AG09309 (cell line): ENCODE results near the gene LARGE2.

Source experiments
- DNase-seq: peaks from one replicate; pipeline ENCODE4 v3.0.0-alpha.2; 2010; ENCODE audit warnings: low read depth
- H3K4me3 ChIP-seq: 2 replicates; pipeline ENCODE4 v1.5.1; 2011; ENCODE audit warnings: mild to moderate bottlenecking, low read depth, low read length, moderate library complexity; ENCODE audit not compliant: control insufficient read depth
- TF ChIP-seq, protein P1 (sequence below): IDR thresholded peaks from 2 replicates; pipeline ENCODE4 v1.5.1; 2011; ENCODE audit warnings: mild to moderate bottlenecking, low read depth, low read length, inconsistent platforms; ENCODE audit not compliant: insufficient read depth, control insufficient read depth; ENCODE audit errors: missing control alignments

LARGE2 gene

DNA sequence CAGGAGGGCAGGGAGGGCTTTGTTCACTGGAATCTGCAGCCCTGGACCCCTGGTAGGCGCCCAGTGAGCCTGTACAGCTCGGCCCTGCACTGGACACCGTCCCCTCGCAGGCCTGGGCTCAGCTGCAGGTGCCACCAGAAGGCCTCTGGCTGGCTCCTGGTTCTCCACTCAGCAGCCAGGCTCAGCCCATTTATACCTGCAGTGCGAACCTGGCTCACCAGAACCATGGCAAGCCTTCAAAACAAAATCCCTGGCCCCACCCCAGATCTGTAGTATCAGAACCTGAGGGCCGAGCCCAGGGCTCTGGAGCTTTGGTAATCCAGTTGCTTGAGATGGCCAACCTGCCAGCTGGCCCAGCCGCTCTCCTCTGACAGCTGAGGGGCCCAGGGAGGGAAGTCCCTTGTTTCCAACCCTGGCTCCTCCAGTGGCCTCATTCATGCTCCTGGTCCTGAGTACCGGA, 14.5 kb upstream of the LARGE2 start:
- DNase-seq = no peak

DNA sequence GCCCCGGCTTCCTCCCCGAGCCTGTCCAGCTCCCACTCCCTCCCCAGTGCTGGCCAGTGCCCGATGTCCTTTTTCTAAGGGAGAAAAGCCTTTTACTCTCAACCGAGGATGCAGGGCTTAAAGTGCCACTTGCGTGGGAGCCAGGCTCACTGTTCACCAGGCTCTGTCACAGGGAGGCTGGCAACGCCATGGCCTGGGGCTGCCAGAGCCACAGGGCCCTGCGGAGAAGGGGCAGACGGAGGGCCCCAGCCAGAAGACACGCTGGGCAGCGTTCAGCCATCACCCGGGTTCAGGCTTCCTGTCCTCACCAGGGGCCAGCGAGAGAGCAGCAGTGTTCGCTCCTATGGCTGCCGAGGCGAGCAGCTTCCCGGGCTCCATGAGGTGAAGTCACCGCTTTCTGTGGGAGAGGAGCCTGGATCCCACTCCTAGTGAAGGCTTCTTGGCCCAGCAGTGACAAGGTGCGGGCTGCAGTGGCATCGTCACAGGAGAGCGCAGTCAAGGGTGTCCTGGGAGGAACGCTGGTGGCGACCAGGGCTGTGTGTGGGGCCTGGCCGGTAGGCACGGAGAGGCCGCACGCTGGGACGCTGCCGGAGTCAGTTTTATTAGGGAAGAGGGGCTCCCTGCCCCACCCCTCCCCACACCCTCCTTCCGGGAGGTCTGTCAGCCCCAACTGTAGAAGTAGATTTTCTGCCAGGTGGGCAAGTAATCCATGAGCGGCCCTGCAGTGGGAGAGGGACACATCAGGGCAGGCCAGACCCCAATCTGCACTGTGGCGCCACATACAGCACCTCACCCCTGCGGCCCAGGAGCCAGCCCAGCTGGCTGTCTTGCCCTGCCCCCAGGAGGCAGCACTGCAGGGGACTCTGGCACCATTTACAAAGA, 12.6 kb upstream of the LARGE2 start:
- DNase-seq = no peak
- TF ChIP-seq, protein P1, sequence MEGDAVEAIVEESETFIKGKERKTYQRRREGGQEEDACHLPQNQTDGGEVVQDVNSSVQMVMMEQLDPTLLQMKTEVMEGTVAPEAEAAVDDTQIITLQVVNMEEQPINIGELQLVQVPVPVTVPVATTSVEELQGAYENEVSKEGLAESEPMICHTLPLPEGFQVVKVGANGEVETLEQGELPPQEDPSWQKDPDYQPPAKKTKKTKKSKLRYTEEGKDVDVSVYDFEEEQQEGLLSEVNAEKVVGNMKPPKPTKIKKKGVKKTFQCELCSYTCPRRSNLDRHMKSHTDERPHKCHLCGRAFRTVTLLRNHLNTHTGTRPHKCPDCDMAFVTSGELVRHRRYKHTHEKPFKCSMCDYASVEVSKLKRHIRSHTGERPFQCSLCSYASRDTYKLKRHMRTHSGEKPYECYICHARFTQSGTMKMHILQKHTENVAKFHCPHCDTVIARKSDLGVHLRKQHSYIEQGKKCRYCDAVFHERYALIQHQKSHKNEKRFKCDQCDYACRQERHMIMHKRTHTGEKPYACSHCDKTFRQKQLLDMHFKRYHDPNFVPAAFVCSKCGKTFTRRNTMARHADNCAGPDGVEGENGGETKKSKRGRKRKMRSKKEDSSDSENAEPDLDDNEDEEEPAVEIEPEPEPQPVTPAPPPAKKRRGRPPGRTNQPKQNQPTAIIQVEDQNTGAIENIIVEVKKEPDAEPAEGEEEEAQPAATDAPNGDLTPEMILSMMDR = no peak

More for the DNA sequence above, 14.5 kb upstream of the LARGE2 start:
- TF ChIP-seq, protein P1 = no peak
- H3K4me3 ChIP-seq = no peak overlapping the region

DNA sequence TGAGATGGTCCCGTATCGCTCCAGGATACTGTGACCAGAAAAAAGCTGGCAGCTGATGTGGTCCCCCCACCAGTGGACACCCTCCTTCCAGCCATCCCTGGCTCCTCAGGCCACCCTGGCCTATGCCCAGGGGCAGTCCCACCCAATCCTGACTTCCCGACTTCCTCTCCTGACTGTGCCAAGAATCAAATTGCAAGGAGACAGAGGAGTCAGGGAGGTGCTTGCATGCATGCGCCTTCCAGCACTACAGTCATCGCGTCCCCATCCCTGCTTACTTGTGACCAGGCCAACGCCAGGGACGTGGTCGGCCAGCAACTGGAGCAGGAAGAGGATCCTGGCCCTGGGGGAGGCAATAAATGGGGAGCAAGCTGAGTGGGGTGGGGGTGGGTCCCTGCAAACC, 11.8 kb upstream of the LARGE2 start:
- DNase-seq = no peak
- no peak overlapping the region for H3K4me3 ChIP-seq
- TF ChIP-seq, protein P1 = no peak

More for the DNA sequence above, 12.6 kb upstream of the LARGE2 start:
- H3K4me3 ChIP-seq = no peak overlapping the region

DNA sequence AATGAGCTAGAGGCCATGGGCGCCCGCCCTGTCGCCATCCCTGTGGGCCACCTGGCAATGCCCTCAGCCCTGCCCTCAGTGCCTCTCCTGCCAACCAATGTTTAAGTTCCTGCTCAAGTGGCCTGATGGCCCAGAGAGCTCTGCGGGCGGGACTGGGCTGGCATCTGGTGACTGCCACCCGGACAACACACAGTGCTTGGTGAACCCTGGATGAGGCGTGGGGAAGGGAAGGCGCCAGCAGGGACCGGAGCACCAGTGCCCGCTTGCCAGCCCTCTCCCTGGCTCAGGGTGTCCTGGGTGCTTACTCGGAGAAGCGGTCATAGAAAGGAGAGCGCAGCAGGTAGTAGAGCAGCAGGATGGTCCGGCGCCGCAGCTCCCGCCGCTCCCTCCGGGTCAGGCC, 8.9 kb upstream of the LARGE2 start:
- TF ChIP-seq, protein P1 = no peak
- no peak overlapping the region for H3K4me3 ChIP-seq
- DNase-seq = no peak

DNA sequence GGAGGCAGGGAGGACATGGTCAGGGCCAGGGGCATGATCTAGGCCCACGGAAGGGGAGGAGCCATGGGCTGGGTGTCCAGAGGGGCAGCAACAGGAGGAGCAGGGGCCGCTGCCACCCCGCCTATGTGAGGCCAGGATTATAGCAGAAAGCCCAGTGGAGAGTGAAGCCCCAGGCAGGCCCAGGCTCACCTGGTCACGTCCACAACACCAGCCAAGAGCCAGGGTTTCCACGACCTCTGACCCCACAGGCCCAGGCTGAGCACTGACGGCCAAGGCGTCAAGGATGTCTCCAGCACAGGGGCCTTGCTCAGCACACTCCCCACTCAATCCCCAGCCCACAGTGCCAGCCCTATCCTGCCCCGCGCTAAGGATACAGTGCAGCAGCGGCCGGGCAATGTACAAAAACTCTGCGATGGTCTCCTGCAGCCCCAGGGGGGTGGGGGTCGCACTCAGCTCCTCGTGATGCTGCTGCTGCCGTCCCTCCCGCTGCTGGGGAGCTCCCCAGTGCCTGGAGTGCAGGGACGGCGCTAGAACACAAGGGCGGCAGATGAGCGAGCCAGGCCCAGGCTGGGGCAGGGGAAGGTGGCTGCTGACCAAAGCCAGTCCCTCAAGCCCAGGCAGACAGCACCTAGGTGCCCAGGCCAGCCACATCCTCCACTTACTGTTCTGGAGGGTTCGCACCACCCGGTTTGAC, 8.4 kb upstream of the LARGE2 start:
- no peak overlapping the region for H3K4me3 ChIP-seq
- no peak for DNase-seq
- TF ChIP-seq, protein P1 = no peak

DNA sequence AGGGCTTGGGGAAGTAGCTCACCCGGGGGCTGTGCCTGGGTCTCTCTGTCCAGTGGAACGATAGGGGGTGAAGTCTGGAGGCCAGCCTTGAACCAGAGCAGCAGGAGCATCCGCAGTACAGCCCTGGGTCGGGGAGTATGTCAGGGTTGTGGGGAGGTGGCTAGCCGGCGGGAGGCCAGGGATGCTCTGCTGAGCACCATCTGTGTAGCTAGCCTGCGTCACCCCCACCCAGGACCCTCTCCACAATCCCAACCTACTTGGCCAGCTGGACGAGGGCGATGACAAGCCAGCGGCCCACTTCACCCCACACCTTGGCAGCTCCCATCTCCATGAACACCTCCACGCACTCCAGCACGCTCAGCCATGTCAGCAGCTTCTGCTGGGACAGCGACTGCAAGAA, 7.0 kb upstream of the LARGE2 start:
- DNase-seq = no peak
- no peak overlapping the region for H3K4me3 ChIP-seq
- TF ChIP-seq, protein P1 = no peak
